Inflammatory macrophage (primary cell): Measurements from ENCODE around the gene CAGE1.

Source experiments
- DNase-seq, 2 donors: peaks; one replicate each; pipeline ENCODE4 v3.0.0-alpha.2; 2020 to 2022
- total RNA-seq, 18 experiments: gene quantifications; one replicate each; lab custom pipeline; 2026; ENCODE audit warnings: mixed read lengths in 6 of 18, inconsistent platforms in 2 of 18; lab: John Stamatoyannopoulos, UW

The CAGE1 gene
- 0 to 0.75 (median 0.15) reads per million in 18 experiments for total RNA-seq

DNA sequence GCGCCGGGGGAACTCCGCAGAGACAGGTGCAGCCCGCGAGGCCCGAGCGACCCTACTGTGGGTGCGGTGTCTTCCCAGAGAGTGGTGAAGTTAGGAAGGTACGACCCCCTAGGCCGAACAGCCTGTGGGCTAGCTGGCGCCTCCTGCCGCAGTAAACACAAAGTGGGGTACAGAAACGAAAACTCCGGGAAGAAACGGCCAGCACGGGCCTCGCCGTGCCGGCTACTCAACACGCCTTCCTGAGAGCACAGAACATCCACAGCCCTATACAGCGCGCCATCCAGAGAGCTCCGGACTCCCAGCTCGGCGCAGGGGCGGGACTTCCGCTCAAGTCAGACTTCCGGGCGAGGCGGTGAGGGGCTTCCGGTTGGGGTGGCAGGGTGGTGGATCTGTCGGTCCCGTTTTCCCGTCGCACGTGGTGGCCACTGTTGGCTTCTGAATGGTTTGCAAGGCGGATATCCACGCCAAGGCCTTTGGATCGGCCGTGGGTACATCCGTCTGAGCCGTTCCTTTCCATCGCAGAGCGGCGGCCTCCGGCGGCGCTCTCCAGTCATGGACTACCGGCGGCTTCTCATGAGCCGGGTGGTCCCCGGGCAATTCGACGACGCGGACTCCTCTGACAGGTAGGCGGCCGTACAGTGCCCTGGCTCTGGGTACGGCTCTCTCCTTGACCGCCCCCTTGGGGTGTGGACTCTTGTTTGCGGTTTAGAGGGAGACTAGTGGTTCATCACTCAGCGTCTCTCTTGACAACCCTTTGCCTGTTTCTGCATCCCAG lies at the start of gene CAGE1, which contains the start of gene RIOK1:
Gene CAGE1, minus strand, starts transcription at position 292 of the 775 bp plus-strand sequence. CDS start 2,569 bp downstream, outside the sequence.
Gene RIOK1, plus strand, starts transcription at position 358 of the 775 bp plus-strand sequence. Its CDS starts 195 bp downstream, at position 553.
- peak; percentile 96 to 97 for DNase-seq

GRCh38 chr6:7439228-7439627 lies 49.7 kb upstream of the CAGE1 start:
- peak; percentile 60 to 84 for DNase-seq

DNA sequence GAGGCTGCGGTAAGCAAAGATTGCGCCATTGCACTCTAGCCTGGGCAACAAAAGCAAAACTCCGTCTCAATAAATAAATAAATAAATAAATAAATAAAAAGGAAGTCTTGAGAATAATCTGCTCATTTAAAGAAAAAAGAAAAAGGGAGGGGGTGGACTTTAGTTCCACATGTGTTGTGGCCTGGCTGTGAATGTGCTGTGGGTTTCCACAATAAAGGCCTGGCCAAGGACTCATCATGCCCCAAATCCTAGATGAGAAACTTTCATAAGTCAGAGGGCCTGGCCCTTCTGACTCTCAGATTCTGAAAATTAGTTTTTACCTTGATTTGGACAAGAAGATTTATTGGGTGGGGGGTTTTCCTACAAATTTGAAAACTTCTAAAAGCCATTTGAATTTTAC lies 48.5 kb upstream of the CAGE1 start:
- peak; percentile 66 to 76 for DNase-seq

GRCh38 chr6:7434672-7435071 lies 45.1 kb upstream of the CAGE1 start:
- no peak for DNase-seq

DNA sequence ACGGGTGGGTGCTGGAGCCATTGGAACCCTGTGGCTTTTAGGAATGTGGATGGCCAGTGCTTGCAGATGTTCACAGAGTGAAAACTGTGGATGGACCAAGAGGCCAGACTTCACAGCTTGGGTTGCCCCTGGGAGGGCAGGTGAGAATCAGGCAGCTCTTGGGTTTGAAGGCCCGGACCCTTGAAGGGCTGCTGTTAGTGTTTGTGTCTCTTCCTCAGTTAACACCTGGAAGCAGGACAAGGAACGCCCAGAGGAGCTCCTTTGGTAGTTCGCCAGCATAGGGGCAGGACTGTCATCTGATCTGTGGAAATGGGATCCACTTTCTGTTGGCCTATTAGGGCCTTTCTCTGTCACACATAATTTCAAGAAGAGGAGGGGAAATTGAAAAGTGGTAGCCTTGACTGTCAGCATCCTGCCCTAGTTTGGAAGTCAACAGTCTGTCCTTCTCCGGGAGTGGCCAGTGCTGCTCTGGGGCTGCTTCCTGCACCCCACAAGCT lies 43.6 kb upstream of the CAGE1 start:
- DNase-seq: no peak

DNA sequence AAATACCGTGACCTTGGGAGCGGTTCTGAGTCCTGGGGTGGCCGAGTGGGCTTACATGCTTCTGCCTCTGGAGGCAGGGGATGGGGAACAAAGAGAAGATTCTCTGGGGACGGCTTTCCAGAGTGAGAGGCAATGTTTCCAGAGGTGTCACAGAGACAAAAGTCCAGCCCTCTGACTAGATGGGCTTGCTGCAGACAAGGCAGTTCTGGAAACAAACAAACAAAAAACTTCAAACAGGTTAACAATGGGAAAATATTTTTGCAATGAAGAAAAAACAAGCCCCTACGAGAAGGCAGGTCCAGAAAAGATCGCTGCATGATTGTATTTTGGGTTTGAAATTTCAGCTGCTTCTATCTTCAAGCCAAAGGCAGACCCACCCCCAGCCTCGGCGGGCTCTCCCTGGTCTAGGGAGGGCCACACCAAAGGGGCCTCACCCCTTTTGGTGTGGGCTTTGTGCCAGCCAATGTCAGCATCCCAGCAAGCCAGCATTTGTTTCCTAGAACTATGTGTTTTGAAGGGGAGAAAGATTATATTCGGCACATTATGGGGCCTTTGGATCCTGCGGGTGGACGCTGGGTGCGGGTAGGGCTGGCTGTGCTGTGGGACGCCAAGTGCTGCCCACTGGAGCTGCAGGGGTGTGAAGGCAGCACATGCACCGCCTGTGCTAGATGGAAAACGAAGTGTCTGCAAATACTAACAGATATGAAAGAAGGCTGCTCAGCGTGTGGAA lies 43.0 kb upstream of the CAGE1 start:
- DNase-seq: no peak

- DNase-seq: no peak
These were observed 42.3 kb upstream of the CAGE1 start for GRCh38 chr6:7431674-7432390.

DNA sequence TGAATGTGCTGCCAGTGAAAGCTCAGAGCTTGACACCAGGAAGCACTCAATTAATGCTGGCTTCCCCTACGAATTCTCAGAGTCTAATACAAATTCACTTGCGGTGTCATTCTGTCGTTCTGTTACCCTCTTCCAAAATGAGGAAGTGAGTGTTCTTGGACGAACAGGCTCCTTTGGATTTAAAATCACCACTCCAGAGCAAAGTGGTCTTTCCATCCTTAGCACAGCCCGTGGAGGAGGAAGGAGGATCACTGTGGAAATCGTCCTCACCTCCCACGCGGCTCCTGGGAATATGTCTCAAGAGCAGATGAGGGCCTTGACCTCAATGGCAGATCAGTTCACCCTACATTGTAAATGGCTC lies 41.8 kb upstream of the CAGE1 start:
- DNase-seq: peak; percentile 57 to 61

- DNase-seq: no peak
These were observed 37.1 kb upstream of the CAGE1 start for GRCh38 chr6:7426447-7427169.

- DNase-seq: no peak
These were observed 36.3 kb upstream of the CAGE1 start for GRCh38 chr6:7425808-7426190.

DNA sequence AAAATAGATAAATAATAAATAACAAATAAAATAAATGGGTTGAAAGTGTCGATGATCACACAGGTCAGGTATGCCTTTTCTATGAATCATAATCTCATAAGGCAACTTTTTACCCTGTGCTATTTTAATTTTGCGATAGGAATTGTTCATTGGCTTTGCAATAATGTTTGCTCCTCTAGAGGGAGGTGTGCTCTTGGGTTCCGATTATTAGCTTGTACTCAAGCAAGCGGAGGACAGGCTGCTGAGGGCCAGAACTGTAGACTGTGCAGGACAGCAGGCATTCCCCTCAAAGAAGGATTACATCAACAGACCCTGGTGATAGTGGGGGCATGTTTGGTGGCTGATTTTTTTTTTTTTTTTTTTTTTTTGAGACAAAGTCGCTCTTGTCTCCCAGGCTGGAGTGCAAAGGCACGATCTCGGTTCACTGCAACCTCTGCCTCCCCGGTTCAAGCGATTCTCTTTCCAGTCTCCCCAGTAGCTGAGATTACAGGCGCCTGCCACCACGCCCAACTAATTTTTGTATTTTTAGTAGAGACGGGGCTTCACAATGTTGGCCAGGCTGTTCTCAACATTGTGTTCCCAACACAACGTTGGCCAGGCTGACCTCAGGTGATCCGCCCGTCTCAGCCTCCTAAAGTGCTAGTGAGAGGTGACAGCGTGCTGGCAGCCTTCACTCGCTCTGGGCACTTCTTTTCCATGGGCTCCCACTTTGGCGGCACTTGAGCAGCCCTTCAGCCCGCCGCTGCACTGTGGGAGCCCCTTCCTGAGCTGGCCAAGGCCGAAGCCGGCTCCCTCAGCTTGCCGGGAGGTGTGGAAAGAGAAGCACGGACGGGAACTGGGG lies 35.6 kb upstream of the CAGE1 start:
- peak; percentile 60 to 63 for DNase-seq

- no peak for DNase-seq
These were observed 34.5 kb upstream of the CAGE1 start for GRCh38 chr6:7424058-7424457.

- DNase-seq: no peak
These were observed 31.5 kb upstream of the CAGE1 start for GRCh38 chr6:7421066-7421465.

DNA sequence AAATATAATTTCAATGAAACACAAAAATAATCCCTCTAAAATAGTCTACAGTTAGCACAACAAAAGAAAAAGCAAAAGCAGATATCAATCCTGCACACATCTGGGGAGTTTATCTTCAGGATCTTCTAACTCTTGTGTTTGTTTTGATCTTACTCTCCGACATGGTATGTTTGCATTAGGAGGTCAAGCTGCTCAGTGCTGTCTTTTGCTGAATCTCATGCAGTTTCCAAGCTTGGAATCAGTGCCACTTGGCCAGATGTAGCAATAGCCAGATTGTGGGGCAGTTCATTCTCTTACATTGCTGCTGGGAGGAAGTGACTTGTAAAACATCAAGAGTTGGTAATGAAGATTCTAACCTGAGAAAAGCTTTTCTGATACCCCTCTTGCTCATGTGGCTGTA lies 29.5 kb upstream of the CAGE1 start:
- no peak for DNase-seq

- no peak for DNase-seq
These were observed 28.8 kb upstream of the CAGE1 start for GRCh38 chr6:7418238-7418905.

DNA sequence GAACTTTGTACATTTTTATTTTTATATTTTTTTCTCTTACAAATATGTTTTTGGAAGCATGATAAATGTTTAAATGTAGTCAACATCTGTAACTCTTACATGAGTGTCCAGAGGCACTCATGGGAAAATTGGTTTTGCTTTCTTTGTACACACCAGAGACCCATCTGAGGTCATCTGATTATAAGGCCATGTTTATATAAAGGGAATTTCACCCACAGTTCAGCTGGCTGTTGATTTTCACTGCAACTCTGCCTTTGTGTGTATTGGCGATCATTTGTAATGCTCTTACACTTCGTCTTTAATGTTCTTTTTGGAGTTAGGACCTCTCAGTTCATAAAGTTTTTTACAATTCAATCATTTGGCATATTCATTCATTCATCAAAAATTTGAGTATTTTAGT lies 28.1 kb upstream of the CAGE1 start:
- no peak for DNase-seq

DNA sequence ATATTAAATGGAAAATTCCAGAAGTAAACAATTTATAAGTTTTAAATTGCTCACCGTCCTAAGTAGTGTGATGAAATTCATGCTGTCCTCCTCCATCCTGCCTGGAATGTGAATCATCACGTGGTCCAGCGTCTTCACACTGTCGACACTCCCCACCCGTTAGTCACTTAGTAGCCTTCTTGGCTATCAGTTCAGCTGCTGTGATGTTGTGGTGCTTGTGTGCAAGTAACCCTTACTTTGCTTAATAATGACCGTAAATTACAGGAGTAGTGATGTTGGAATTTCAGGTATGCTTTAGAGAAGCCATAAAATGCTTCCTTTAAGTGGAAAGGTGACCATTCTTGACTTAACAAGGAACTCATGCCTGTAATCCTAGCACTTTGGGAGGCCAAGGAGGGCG lies 25.3 kb upstream of the CAGE1 start:
- DNase-seq: no peak

GRCh38 chr6:7413151-7413823 lies 23.7 kb upstream of the CAGE1 start:
- DNase-seq: no peak

- no peak for DNase-seq
These were observed 21.8 kb upstream of the CAGE1 start for GRCh38 chr6:7411328-7411727.

DNA sequence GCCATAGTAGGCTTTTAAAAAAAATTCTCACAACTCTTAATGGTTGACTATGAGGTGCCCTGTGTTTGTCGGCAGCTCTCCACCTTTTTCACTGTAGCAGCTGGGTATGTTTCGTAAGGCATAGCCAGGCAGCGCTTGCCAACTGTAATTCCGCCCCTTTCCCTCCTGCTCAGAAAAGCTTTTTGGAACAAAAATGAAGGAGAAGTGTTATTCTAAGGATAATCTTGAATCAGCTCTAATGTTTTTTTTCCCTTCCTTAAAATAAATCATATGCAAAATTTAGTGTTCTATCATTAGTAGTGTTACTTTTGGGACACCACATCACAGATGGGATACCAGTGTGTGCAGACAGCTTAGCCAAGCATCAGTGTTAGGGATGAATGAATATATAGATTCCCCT lies 21.3 kb upstream of the CAGE1 start:
- DNase-seq: no peak
